ENCODE data around the gene TTC3.

DNA sequence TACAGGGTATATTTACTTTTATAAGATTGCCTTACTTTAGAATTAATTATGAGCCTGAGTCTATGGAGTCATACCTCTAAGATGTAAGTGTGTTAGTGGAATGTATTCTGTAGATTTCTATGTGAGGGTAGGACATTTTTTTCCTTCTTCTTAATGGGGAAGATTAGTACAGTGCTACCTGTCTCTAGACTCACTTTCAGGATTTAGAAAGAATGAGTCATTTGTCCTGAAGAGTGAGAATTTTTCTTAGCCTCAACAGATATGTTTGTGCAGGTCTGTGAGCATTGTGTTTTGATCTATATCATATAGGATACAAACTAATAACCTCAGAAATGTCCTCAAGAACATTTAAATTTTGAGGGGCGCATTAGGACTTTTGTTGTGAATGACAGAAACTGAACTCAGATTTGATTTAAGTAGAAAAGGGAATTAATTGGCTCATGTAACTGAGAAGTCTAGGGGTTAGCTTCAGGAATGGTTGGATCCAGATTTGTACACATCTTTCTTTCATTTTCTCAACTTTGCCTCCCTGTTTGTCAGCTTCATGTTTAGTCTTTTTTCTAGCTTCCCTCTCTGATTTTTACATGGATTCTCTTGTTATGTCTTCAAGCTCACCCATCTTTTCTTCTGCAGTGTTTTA is 45.3 kb downstream of the TTC3 start:
- TF ChIP-seq, protein P1, sequence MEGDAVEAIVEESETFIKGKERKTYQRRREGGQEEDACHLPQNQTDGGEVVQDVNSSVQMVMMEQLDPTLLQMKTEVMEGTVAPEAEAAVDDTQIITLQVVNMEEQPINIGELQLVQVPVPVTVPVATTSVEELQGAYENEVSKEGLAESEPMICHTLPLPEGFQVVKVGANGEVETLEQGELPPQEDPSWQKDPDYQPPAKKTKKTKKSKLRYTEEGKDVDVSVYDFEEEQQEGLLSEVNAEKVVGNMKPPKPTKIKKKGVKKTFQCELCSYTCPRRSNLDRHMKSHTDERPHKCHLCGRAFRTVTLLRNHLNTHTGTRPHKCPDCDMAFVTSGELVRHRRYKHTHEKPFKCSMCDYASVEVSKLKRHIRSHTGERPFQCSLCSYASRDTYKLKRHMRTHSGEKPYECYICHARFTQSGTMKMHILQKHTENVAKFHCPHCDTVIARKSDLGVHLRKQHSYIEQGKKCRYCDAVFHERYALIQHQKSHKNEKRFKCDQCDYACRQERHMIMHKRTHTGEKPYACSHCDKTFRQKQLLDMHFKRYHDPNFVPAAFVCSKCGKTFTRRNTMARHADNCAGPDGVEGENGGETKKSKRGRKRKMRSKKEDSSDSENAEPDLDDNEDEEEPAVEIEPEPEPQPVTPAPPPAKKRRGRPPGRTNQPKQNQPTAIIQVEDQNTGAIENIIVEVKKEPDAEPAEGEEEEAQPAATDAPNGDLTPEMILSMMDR (IDR thresholded peaks at IDR 0.05; ENCODE audit: poor library complexity, severe bottlenecking) = no peak
- no peak for TF ChIP-seq EZH2 (IDR thresholded peaks at IDR 0.05; ENCODE audit: borderline replicate concordance, insufficient read depth, low read length, poor library complexity, severe bottlenecking)
- no peak for TF ChIP-seq POLR2AphosphoS5 (IDR thresholded peaks at IDR 0.05)

Measured in neural cell (in vitro differentiated cells).